Astrocyte (in vitro differentiated cells and primary cell): ENCODE data around the gene PBX3. TPM values are rescaled to one million over a fixed set of nuclear protein-coding genes. Genes with fewer than 3 reads are reported as not detected.

Experiments used
- DNase-seq: peaks from one replicate; pipeline ENCODE4 v3.0.0-alpha.2; 2010; ENCODE audit warnings: low read depth
- FAIRE-seq: peaks from 2 replicates; lab custom pipeline; 2011; peaks lifted over from hg19 to GRCh38; lab: Jason Lieb, UNC
- H2AFZ ChIP-seq: 2 replicates; pipeline ENCODE4 v1.6.0; 2012; ENCODE audit warnings: low read depth, low read length, inconsistent platforms
- H3K27ac ChIP-seq: 2 replicates; pipeline ENCODE4 v1.5.1; 2011; ENCODE audit warnings: low read depth, low read length, inconsistent platforms
- H3K27me3 ChIP-seq: 2 replicates; pipeline ENCODE4 v1.6.0; 2011; ENCODE audit warnings: low read length, inconsistent platforms; ENCODE audit not compliant: insufficient read depth
- H3K36me3 ChIP-seq: 2 replicates; pipeline ENCODE4 v1.5.1; 2011; ENCODE audit warnings: low read length, inconsistent platforms; ENCODE audit not compliant: insufficient read depth
- H3K4me1 ChIP-seq: 2 replicates; pipeline ENCODE4 v1.5.1; 2011; ENCODE audit warnings: low read length, inconsistent platforms; ENCODE audit not compliant: insufficient read depth
- H3K4me2 ChIP-seq: 2 replicates; pipeline ENCODE4 v1.6.0; 2012; ENCODE audit warnings: low read length, inconsistent platforms
- H3K4me3 ChIP-seq: 2 replicates; pipeline ENCODE4 v1.5.1; 2011; ENCODE audit warnings: low read depth, mild to moderate bottlenecking, low read length, inconsistent platforms; ENCODE audit not compliant: insufficient read depth
- H3K79me2 ChIP-seq: 2 replicates; pipeline ENCODE4 v1.6.0; 2012; ENCODE audit warnings: mild to moderate bottlenecking, low read length, inconsistent platforms; ENCODE audit not compliant: insufficient read depth
- H3K9ac ChIP-seq: 2 replicates; pipeline ENCODE4 v1.6.0; 2012; ENCODE audit warnings: mild to moderate bottlenecking, low read length, inconsistent platforms
- H3K9me3 ChIP-seq: 2 replicates; pipeline ENCODE4 v1.5.1; 2012; ENCODE audit warnings: low read depth, mild to moderate bottlenecking, low read length, inconsistent platforms; ENCODE audit not compliant: insufficient read depth
- H4K20me1 ChIP-seq: 2 replicates; pipeline ENCODE4 v1.6.0; 2012; ENCODE audit warnings: low read length, inconsistent platforms; ENCODE audit not compliant: insufficient read depth
- H3K27ac Mint-ChIP-seq: one replicate; pipeline ENCODE4 v1.8.0; 2021; ENCODE audit warnings: mild to moderate bottlenecking, mixed read lengths; ENCODE audit not compliant: unreplicated experiment
- H3K27me3 Mint-ChIP-seq: one replicate; pipeline ENCODE4 v1.8.0; 2021; ENCODE audit warnings: low read depth, mixed read lengths; ENCODE audit not compliant: unreplicated experiment
- H3K36me3 Mint-ChIP-seq: one replicate; pipeline ENCODE4 v1.8.0; 2021; ENCODE audit warnings: low read depth, mixed read lengths; ENCODE audit not compliant: unreplicated experiment
- H3K4me1 Mint-ChIP-seq: one replicate; pipeline ENCODE4 v1.8.0; 2021; ENCODE audit warnings: low read depth, mixed read lengths; ENCODE audit not compliant: unreplicated experiment
- H3K4me3 Mint-ChIP-seq: one replicate; pipeline ENCODE4 v1.8.0; 2021; ENCODE audit warnings: mild to moderate bottlenecking, moderate library complexity, mixed read lengths; ENCODE audit not compliant: unreplicated experiment
- H3K9me3 Mint-ChIP-seq: one replicate; pipeline ENCODE4 v1.8.0; 2021; ENCODE audit warnings: mild to moderate bottlenecking, mixed read lengths; ENCODE audit not compliant: unreplicated experiment
- EZH2 ChIP-seq: IDR thresholded peaks from 2 replicates; pipeline ENCODE4 v1.6.1; 2012; ENCODE audit warnings: mild to moderate bottlenecking, low read length, inconsistent platforms; ENCODE audit not compliant: insufficient read depth
- total RNA-seq: library from RNA; stranded (reverse); gene quantifications from 2 replicates; pipeline ENCODE4 v1.2.1, GENCODE V29; 2021
- TF ChIP-seq, protein P1 (sequence below): IDR thresholded peaks from 2 replicates; pipeline ENCODE4 v1.5.1; 2011; ENCODE audit warnings: low read depth, mild to moderate bottlenecking, inconsistent platforms, low read length, moderate library complexity; ENCODE audit not compliant: insufficient read depth

PBX3 gene
- total RNA-seq, 1 donor from 2014 or later, result 51.2 TPM

DNA sequence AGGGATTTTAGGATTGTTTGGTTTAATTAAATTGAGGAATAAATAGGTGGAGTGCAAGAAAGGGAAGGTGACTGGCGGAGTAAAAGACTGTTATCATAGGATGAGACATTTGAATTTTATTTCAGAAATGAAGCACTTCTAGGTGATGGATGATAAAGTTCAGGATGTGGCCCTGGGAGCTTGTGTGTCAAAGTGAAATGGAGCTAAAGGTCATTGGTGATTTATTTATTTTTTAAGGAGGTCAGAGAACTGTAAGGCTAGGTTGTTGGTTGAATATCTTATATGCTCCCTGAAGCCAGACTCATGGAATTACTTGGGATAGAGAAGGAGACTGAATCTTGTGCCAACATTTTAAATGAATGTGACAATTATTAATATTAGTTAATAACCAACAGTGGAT lies 40.5 kb downstream of the PBX3 start:
- Histone ChIP-seq H2AFZ (no peak overlapping the region), H3K4me1 (peaks cover 12% of the 10 kb centered on the region), H3K27ac (no peak overlapping the region), H3K4me3 (no peak overlapping the region), H4K20me1 (peaks cover 24% of the 10 kb centered on the region), H3K79me2 (peaks cover 65% of the 10 kb centered on the region), H3K4me2 (no peak overlapping the region), H3K9me3 (no peaks in the 10 kb centered on the region), H3K27me3 (no peaks in the 10 kb centered on the region), H3K36me3 (no peaks in the 10 kb centered on the region), H3K9ac (no peak overlapping the region)
- peaks cover 12% of the 10 kb centered on the region for H3K36me3 Mint-ChIP-seq
- peaks cover 16% of the 10 kb centered on the region for H3K4me1 Mint-ChIP-seq
- FAIRE-seq (no peak), DNase-seq (no peak)
- no peak overlapping the region for H3K27ac Mint-ChIP-seq
- peaks cover 4% of the 10 kb centered on the region for H3K9me3 Mint-ChIP-seq
- H3K4me3 Mint-ChIP-seq, result no peak overlapping the region
- no peaks in the 10 kb centered on the region for H3K27me3 Mint-ChIP-seq
- no peak for TF ChIP-seq EZH2
- TF ChIP-seq, protein P1, sequence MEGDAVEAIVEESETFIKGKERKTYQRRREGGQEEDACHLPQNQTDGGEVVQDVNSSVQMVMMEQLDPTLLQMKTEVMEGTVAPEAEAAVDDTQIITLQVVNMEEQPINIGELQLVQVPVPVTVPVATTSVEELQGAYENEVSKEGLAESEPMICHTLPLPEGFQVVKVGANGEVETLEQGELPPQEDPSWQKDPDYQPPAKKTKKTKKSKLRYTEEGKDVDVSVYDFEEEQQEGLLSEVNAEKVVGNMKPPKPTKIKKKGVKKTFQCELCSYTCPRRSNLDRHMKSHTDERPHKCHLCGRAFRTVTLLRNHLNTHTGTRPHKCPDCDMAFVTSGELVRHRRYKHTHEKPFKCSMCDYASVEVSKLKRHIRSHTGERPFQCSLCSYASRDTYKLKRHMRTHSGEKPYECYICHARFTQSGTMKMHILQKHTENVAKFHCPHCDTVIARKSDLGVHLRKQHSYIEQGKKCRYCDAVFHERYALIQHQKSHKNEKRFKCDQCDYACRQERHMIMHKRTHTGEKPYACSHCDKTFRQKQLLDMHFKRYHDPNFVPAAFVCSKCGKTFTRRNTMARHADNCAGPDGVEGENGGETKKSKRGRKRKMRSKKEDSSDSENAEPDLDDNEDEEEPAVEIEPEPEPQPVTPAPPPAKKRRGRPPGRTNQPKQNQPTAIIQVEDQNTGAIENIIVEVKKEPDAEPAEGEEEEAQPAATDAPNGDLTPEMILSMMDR, result no peak

DNA sequence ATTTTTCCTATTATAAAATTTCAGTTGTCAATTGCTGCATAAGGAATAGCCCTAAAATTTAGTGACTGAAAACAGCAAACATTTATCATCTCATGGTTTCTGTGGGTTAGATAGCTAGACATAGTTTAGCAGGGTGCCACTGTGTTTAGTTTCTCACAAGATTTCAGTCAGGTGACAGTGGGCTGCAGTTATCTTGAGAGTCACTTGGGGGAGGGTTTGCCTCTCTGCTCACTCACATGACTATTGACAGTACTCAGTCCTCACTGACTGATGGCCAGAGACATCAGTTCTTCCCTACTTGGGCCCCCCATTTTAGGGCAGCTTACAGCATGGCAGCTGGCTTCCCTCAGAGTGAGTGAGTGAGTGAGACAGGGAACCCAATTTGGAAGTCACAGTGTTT lies 42.0 kb downstream of the PBX3 start:
- Histone ChIP-seq H2AFZ (no peak overlapping the region), H3K9ac (no peak overlapping the region), H3K4me2 (no peak overlapping the region), H3K9me3 (no peaks in the 10 kb centered on the region), H3K4me3 (no peak overlapping the region), H4K20me1 (peaks cover 24% of the 10 kb centered on the region), H3K27ac (no peak overlapping the region), H3K36me3 (no peaks in the 10 kb centered on the region), H3K4me1 (peaks cover 8% of the 10 kb centered on the region), H3K79me2 (peaks cover 52% of the 10 kb centered on the region), H3K27me3 (no peaks in the 10 kb centered on the region)
- no peak for TF ChIP-seq EZH2
- TF ChIP-seq, protein P1, result no peak
- H3K27me3 Mint-ChIP-seq, result no peaks in the 10 kb centered on the region
- FAIRE-seq (no peak), DNase-seq (no peak)
- peaks cover 7% of the 10 kb centered on the region for H3K36me3 Mint-ChIP-seq
- H3K4me3 Mint-ChIP-seq, result no peak overlapping the region
- peaks cover 16% of the 10 kb centered on the region for H3K4me1 Mint-ChIP-seq
- H3K9me3 Mint-ChIP-seq, result no peaks in the 10 kb centered on the region
- no peak overlapping the region for H3K27ac Mint-ChIP-seq

DNA sequence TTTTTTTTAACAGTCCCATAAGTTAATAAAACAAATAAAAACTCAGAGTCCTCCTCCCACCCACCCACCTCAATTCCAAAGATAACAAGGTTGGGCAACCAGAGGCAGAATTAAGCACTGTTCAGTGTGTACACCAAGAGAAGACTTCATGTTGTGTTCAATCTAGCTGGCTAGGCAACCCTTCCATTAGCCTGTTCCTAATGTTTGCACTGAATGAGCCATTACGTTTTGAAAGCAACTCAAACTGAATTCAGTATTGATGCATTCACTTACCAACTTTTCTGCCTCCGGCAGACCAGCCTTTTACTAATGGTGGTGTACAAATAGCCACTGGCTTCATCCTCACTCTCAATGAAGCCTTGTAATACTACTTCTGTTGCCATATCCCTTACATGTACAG lies 47.5 kb downstream of the PBX3 start:
- H3K36me3 Mint-ChIP-seq, result no peaks in the 10 kb centered on the region

More for the DNA sequence above, 47.5 kb downstream of the PBX3 start:
- H3K9me3 ChIP-seq, result no peaks in the 10 kb centered on the region
- H3K27me3 ChIP-seq, result no peaks in the 10 kb centered on the region
- DNase-seq (no peak), FAIRE-seq (no peak)
- H3K4me3 ChIP-seq, result no peak overlapping the region
- TF ChIP-seq, protein P1, result no peak
- no peak for TF ChIP-seq EZH2
- H4K20me1 ChIP-seq, result peaks cover 15% of the 10 kb centered on the region
- H2AFZ ChIP-seq, result no peak overlapping the region
- Mint-ChIP-seq H3K4me3 (no peak overlapping the region), H3K4me1 (peaks cover 2% of the 10 kb centered on the region), H3K27me3 (no peaks in the 10 kb centered on the region), H3K27ac (no peak overlapping the region), H3K9me3 (no peaks in the 10 kb centered on the region)
- no peaks in the 10 kb centered on the region for H3K36me3 ChIP-seq
- H3K9ac ChIP-seq, result no peak overlapping the region
- no peaks in the 10 kb centered on the region for H3K4me1 ChIP-seq
- H3K4me2 ChIP-seq, result no peak overlapping the region
- H3K79me2 ChIP-seq, result peaks cover 40% of the 10 kb centered on the region
- no peak overlapping the region for H3K27ac ChIP-seq
